GM19240 (cell line): Measurements from ENCODE around the gene CD28.
"Not testable (repeated sequence)": the region's sequence is repeated elsewhere in the genome, so short reads cannot be mapped to it uniquely, and the experiment has no call there.

ENCODE experiments used
- DNase-seq: peaks from one replicate; pipeline ENCODE4 v3.0.0; 2011; ENCODE audit warnings: low spot score; ENCODE audit not compliant: insufficient read length

CD28 gene

GRCh38 chr2:203744091-203744490 lies 37.7 kb downstream of the CD28 start:
- DNase-seq = no peak

GRCh38 chr2:203745267-203745666 lies 38.8 kb downstream of the CD28 start:
- DNase-seq = no peak

DNA sequence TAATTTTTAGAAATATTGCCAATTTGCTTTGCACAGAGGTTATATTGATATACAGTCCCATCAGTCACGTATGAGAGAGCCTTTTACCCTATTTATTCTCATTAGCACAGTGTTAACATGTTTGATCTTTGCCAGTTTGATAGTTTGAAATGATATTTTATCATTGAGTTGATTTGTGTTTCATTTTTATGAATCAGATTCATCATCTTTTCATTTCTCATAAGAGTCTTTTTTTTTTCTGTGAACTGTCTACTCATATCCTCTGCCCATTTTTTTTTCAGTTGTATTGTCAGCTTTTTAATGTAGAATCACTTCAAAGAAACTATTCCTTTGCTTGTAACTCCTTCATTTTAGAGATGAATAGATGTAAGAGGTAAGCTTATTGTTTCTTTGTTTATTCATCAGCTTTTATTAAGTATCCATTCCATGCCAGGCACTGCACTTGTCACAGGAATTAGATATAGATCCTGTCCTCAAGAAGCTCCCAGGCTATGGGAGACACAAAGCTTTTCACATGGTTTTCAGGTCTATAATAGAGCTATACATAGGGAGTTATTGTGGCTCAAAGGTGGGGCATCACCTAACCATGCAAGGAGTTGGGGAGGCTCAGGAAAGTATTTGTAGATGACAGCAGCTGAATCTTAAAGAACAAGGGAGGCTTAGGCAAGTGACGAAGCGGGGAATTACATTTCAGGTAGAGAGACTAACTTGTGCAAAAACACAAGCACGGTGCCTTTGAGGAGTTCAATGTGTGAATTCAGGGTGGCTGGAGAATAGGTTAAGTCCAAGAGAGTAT lies 42.1 kb downstream of the CD28 start:
- no peak for DNase-seq

- DNase-seq = no peak
These were observed 44.1 kb downstream of the CD28 start for GRCh38 chr2:203750346-203751068.

DNA sequence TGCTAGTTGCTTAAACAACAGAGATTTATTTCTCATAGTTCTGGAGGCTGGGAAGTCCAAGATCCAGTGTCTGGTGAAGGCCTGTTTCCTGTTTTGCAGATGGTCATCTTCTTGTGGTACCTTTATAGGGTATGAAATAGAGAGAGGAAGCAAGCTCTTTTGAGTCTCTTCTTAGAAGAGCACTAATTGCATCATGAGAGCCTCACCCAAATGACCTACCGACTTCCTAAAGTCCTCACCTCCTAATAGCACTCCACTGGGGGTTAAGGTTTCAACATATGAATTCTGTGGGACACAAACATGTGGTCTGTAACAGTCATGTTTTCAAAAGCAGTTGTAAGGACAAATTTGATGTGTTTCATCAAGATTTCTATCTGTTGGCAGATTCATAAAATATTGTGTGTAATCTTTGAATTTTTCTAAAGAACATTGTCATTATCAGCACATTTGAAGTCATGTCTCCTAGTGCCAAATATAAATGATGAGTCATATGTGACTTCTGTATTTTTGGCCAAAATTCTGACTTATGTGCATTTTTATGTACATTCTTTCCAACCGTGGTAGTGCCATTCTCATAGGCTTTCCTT lies 45.3 kb downstream of the CD28 start:
- DNase-seq = no peak

- no peak for DNase-seq
These were observed 49.7 kb downstream of the CD28 start for GRCh38 chr2:203756161-203756560.

GRCh38 chr2:203758841-203759689 lies 52.6 kb downstream of the CD28 start:
- DNase-seq = no peak

DNA sequence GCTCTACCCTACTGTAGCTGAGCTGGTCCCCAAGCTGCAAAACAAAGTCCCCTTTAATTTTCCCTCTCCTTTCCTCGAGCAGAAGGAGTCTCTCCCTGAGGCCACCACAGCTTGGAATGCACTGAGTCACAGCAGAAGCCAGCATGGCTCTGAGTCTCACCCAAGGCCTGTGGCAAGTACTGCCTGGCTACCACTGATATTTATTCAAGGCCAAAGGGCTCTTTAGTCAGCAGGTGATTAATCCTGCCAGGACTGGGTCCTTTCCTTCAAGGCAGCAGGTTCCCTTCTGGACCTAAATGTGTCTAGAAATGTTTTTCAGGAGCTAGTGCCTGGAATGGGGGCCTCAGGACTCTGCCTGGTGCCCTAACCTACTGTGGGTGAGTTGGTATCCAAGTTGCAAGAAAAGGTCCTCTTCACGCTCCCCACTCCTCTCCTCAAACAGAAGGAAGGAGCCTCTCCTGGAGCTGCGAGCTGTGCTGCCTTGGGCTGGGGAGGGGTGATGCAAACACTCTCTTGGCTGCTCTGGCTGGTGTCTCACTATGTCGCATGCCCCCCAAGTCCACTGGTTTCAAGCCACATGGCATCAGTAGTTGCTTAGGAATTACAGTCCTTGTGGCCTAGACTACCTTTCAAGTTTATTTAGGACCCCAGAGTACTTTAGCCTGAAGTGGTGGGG lies 53.4 kb downstream of the CD28 start:
- no peak for DNase-seq

- DNase-seq = no peak
These were observed 54.7 kb downstream of the CD28 start for GRCh38 chr2:203761121-203761520.

- no peak for DNase-seq
These were observed 57.0 kb downstream of the CD28 start for GRCh38 chr2:203763241-203763937.

GRCh38 chr2:203763938-203764664 lies 57.7 kb downstream of the CD28 start:
- DNase-seq = no peak

GRCh38 chr2:203772456-203773165 lies 66.2 kb downstream of the CD28 start:
- no peak for DNase-seq

- no peak for DNase-seq
These were observed 68.3 kb downstream of the CD28 start for GRCh38 chr2:203774760-203775159.

GRCh38 chr2:203775684-203776083 lies 69.2 kb downstream of the CD28 start:
- DNase-seq = no peak

GRCh38 chr2:203777030-203777429 lies 70.6 kb downstream of the CD28 start:
- no peak for DNase-seq

GRCh38 chr2:203779477-203780073 lies 73.1 kb downstream of the CD28 start:
- not testable (repeated sequence) for DNase-seq

DNA sequence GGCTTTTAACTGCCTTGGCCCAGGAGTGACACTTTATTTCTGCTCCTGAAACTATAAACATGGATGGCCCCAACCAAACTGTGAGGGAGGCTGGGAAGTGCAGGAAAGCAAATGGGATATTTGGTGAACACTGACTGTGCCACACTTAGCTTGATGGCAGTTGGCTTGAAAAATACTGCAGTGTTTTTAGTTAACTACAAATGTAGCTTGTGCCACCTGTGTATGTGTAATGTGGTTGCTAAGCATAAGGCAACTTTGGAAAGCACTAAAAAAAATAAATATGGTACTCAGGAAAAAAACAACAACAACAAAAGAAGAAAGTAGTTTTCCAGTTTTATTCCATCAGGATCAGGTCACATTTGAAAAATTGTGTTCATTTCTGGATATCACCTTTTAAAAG lies 73.8 kb downstream of the CD28 start:
- no peak for DNase-seq

GRCh38 chr2:203781151-203781550 lies 74.7 kb downstream of the CD28 start:
- DNase-seq = no peak
